NCI-H2107 treated with DMSO at 0.1 percent for 48 hours (cell line): ENCODE results near the gene SERP1.
"Not testable (repeated sequence)": the region's sequence is repeated elsewhere in the genome, so short reads cannot be mapped to it uniquely, and the experiment has no call there.

Experiments
- DNase-seq: peaks from one replicate; lab custom pipeline; 2025; ENCODE audit not compliant: unreplicated experiment; lab: John Stamatoyannopoulos, UW

Gene SERP1

DNA sequence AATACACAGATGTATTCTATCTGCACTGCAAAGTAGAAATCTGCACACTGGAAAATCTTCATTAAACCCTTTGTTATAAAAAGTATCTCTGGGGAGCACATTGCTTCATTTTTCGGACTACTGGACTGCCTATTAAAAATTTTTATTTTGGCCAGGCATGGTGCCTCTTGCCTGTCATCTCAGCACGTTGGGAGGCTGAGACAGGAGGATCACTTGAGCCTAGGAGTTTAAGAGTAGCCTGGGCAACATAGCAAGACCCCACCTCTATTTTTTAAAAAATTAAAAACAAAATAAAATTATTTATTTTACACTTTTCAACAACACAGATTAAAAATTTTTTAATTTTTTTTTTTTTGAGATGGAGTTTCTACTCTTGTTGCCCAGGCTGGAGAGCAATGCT is 6.0 kb downstream of the SERP1 start:
- no peak for DNase-seq

DNA sequence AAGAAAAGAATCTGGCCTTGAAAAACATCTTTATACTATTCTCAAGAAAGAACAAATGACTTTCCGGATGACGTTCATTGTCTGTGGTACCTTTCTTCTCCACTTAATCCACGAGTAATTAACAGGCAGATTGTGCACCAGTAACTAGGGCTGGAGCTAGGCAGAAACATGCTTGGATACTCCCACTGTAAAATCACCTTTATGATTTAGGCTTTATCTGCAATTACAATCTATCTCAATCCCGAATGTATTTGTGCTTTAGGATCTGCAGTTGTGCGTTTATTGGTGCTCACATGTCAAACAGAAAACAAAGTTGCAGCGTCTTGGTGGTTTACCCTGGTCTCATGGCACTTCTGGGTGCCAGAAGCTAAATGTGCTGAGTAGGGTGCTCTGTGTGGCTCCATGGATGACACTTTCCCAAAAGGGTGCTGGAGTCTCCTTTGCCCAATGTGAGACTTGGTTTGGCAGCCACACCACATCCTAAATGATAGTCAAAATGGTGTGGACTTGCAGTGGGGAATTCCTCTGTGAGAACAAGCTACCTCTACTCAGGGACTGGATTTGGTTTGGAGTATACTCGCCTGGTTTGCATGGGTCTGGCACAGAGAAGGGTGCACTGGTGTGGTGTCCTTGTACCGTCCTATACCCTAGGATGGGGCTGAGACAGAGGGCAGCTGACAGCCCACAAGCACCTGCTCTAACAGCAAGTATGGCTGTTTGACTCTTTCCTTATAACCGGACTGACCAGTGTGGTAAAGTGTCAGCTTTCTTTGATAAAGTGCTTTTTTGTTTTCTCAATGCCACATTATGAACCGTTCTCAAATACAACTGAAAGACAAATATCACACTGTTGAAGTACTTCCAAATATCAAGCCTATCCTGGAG is 7.7 kb downstream of the SERP1 start:
- no peak for DNase-seq

DNA sequence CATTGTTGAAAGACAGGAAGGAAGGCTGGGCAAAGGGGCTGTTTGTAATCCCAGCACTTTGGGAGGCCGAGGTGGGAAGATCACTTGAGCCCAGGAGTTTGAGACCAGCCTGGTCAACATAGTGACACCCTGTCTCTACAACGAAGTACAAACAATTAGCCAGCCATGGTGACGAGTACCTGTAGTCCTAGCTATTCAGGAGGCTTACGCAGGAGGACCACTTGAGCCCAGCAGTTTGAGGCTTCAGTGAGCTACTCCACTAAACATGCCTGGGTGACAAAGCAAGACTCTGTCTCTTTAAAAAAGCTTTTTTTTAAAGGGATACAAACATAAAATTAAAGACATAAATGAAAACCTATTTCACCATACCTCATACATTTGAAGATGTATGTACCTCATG is 11.1 kb downstream of the SERP1 start:
- peak; percentile 21 for DNase-seq

DNA sequence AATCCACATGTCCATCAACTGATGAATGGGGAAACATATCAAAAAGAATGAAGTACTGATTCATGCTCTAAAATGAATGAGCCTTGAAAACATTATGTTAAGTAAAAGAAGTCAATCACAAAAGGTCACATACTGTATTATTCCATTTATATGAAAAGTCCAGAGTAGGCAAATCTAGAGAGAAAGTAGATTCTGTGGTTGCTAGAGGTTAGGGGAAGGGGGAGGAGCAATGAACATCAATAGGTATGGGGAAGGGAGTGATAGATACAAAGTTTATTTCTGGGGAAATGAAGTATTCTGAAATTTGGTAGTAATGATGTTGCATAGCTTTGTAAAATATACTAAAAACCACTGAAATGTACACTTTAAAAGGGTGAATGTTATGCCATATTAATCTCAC is 14.5 kb downstream of the SERP1 start:
- no peak for DNase-seq

DNA sequence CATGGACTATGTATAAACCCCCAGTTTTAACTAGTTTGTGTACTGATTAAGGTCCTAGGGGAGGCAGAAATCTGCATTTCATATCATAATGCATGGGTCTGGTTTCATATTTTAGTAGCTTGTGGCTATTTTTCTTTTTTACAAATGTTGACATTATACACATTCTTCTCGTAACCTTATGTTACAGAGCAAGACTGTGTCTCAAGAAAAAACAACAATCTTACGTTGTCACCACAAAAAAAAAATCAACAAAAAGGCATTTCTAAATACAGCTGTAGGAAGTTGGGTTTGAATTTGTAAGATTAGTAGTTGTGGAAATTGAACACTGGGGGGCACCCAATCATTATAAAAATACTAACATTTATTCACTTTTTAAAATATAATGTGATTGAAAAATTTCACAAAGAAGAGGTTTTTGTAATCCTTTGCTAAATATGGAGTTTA is 17.9 kb downstream of the SERP1 start:
- DNase-seq = peak; percentile 15

DNA sequence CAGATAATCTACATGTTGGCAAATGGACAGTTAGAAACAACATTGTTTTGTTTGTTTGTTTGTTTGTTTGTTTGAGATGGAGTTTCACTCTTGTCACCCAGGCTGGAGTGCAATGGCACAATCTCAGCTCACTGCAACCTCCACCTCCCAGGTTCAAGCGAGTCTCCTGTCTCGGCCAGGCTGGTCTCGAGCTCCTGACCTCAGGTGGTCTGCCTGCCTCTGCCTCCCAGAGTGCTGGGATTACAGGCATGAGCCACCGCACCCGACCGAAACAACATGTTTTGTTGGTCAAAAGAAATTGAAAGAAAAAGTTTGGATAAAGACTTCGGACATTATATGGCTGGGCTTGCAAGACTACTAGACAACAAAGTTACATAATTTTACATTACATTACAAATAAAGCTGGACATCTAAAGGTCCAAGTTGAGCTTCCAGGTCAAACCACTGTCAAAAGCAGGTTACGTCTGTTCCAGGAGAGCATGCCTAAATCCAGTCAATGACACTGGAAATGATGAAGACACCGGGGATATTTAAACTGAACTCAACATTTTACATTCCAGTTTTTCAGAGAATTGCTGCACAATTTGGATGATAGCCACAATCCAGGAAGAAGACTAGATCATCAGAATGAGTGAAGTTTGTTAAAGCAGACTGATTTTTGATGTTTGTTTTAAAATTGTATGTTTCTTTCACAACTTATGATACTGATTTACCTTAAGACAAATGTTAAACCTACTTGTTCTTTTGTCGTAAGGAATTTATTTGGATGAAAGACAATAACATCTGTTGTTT is 18.6 kb downstream of the SERP1 start:
- DNase-seq = no peak

DNA sequence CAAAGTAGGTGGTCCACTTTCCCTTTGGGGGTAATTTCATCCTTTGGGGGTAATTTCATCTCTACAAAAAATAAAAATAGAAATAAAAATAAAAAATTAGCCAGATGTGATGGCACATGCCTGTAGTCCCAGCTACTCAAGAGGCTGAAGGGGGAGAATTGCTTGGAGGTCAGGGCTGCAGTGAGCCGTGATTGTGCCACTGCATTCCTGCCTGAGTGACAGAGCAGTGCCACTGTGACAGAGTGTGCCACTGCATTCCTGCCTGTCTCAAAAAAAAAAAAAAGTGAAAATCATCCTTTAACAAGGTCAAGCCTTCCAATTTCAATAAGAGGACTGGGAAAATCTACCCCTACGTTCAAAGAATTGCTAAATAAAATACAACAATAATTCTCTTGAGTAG is 22.8 kb downstream of the SERP1 start:
- DNase-seq = no peak

DNA sequence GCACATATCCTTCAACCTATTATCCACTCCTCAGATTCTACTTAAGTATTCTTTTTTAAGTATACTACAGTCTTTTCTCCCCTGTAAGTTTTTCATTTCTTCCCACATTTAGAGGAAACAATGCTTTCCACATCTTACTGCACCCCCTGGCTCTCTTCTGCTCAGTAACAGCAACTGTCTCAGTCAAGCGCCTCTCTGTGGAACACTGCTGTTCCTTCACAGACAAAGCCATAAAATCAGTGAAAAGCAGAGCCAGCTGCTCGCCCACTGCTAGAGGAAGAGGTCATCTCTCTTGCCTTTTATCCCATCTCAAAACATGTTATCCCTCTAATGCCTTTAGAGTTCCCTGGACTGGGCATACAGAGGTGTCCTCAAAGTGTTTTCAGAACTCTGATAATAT is 24.8 kb downstream of the SERP1 start:
- DNase-seq = no peak

DNA sequence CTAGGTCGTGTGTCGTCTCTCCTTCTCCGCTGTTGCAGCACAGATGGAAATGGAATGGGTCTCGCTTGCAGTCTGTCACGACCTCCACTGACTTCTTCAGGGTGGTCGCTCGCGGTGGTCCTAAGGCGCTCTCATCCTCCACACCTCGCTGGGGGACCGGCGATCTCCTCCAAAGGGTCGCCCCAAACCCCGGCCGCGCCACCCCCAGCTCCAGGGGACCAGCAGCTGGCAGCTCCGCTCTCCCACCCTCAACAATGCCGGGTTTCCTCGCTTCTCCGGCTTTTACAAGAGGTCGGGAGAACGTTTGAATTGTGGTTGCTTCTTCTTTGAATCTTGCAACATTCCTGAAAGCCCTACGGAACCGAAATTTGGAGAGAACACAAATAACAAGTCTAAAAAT is 25.9 kb downstream of the SERP1 start:
- no peak for DNase-seq

DNA sequence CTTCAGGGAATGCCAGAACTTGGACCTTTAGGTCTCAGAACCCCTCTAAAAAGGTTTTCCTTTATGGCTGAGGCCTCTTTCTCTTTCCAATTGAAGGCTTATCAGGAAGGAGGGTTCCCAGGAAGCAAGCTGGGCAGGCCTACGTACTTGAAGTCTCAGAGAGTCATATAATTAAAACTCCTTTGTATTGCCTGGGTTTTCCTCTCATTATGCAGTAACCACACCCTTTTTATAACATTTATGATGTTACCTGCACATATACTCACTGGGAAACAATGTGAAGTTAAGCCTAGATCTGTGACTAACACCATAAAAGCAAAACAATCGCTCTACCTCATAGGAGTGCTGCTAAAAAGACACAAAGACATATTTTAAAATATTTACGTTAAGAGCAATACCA is 27.3 kb downstream of the SERP1 start:
- no peak for DNase-seq

DNA sequence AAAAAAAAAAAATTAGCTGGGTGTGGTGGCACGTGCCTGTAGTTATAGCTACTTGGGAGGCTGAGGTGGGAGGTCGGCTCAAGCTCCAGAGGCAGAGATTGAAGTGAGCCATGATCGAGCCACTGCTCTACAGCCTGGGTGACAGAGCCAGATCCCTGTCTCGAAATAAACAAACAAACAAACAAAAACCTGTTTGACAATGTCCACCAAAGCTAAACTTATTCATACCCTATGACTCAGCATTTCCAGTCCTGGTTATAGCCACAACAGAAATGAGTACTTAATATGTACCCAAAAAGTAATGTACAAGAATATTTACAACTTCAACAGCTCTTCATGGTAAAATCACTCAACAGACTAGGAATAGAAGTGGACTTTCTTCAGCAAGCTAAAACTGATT is 31.1 kb downstream of the SERP1 start:
- no peak for DNase-seq

DNA sequence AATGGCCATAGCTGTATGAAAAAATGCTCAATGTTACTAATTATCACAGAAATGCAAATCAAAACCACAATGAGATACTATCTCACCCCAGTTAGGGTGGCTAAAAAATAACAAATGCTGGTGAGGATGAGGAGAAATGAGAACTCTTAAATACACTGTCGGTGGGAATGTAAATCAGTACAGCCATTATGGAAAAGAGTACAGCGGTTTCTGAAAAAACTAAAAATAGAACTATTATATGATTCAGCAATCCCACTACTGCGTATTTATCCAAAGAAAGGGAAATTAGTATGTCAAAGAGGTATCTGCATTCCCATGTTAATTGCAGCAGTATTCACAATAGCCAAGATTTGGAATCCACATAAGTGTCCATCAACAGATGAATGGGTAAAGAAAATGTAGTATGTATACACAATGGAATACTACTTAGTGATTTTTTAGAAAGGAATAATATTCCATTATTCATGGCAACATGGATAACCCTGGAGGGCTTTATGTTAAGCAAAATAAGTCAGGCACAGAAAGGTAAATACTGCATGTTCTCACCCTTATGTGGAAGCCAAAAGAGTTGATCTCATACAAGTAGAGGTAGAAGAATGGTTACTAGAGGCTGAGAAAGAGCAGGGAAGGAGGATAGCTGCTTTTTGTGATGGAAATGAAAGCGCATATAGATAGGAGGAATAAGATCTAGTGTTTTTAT is 35.0 kb downstream of the SERP1 start:
- DNase-seq = no peak

DNA sequence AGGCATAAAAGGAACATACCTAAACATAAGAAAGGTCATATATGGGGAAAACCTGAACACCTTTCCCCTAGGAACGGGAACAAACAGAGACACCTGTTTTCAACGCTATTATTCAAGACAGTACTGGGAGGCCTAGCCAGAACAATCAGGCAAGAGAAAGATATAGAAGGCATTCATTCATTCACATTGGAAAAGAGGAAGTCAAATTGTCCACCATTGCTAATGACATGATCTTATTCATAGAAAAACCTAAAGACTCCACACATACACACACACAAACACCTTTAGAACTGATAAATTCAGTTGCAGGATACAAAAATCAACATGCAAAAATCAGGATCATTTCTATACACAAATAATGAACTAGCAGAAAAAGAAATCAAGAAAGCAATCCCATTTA is 36.5 kb downstream of the SERP1 start:
- DNase-seq = no peak

DNA sequence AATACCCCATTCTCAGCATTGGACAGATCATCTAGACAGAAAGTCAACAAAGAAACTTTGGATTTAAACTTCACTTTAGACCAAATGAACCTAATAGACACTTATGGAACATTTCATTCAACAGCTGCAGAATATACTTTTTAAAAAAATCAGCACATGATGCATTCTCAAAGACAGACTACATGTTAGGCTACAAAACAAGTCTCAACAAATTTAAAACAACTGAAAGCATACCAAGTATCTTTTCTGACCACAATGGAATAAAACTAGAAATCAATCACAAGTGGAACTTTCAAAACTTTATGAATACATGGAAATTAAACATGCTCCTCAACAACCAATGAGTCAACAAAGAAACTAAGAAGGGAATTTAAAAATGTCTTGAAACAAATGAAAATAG is 37.9 kb downstream of the SERP1 start:
- no peak for DNase-seq

DNA sequence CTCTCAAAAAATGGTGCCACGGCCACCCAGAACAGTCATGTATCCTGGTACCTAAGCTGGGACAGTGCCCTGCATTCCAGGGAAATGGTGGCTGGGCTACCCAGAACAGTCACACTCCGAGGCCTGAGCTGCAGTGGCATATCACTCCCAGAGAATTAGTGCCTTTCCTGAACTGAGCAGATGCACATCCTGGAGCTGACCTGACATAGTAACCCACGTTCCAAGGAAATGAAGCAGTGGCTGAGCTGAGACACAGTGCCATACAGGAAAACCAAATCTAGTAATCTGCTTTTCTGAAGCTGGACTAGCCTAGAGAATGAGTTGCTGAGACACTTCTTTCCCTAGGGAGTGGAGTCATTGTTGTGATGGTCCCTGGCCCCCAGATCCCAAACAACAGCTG is 41.8 kb downstream of the SERP1 start:
- no peak for DNase-seq

DNA sequence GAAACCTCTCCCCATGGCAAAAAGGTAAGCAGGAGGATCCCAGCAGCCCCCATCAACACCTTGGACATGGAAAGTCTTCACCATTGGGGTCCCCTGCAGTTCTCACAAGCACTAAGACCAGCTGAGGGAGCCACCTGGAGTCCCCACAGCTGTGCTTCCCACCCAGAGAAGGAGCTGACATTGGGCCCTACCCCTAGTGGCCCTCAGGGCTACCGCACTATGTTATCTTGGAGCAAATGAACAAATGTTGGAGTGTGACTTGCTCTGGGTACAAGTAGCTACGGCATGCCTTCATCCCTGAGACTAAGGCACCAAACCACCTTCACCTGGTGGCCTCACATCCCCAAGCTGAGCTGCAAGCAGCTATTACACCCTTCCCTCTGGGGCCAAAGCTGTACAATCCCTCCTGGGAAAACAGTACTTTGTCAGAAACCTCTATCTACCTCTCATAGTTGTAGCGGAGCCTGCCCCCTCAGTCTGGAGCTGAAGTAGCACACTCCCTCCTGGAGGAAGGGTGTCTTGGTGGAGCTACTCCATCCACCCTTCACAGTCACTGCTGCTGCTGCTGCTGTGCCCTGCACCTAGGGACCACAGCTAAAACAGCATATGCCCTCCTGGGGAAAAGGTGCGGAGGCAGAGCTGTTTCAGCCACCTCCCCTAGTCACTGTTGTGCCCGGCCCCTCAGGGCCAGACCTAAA is 42.7 kb downstream of the SERP1 start:
- no peak for DNase-seq

DNA sequence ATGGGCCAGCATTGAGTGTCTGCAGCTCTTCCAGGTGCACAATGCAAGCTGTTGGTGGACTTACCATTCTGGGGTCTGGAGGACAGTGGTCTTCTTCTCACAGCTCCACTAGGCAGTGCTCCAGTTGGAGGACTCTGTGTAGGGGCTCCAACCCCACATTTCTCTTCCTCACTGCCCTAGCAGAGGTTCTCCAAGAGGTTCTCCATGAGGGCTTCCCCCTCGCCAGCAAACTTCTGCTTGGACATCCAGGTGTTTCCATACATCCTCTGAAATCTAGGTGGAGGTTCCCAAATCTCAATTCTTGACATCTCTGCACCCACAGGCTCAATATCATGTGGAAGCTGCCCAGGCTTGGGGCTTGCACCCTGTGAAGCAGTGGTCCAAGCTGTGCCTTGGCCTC is 45.3 kb downstream of the SERP1 start:
- DNase-seq = not testable (repeated sequence)

DNA sequence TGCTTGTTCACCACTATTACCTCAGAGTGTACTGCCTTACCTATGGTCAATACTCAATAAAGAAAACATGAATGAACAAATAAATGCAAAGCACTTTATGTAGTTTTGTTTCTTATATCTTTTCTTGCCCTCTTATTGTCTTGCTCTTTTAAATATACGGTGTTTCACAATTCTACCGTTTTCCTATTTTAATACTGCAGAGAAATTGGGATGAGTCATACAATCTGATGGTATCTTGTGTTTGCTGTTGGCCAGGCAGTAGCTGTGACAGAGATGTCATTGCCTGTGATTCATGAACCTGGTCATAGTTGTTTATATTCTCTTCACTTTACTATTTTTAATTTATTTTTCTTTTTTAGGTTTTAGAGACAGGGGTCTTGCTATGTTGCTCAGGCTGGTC is 48.3 kb downstream of the SERP1 start:
- no peak for DNase-seq

DNA sequence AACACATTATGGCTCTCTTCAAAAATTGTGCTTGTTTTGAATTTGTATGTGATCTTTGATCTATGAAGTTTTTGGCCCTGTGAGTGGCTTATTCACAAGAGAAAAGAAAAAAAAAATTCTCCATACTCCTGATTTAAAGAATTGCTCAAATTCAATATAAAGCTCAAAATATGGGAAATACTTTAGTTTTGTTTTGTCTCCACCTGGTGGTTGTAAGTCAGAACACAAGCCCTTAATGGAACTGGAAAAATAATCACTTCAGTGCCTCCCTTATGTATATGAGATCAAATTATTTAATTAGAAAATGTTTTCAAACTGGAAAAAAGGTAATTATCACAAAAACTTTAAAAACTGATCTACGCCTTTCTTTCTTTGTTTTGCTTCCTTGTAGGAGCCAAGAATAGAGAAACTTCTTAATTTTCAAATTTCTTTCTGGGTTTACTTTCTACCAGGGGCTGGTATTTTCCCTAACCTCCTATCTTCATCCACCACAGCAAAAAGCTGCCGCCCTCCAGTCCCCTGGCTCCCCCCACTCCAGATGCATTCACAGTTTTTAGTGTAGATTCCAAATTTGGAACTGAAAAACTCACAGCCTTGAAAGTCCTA is 50.6 kb downstream of the SERP1 start:
- DNase-seq = peak; percentile 29

DNA sequence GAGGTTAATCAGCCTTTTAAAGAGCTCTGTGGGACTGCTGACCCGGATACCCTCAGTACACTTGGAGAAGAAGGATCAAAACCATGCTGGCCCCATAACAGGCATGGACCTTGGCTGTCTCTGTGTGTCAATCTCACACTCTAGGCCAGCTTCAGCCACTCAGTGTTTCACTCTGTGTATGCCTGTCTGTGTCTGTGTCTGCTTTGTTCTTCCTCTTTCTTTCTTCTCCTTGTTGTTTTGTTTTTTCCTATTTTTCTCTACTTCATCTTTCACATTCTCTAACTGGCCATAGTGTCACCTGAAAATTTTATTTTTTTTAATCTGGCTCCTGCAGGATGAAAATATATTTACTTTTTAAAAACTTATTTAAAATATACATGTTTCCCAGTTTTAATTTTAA is 51.1 kb downstream of the SERP1 start:
- DNase-seq = no peak
